HT-29 (cell line): ENCODE measurements around the gene GOLGA2. TPM values are rescaled to one million over a fixed set of nuclear protein-coding genes. Genes with fewer than 3 reads are reported as not detected.
"Not testable (repeated sequence)": the region's sequence is repeated elsewhere in the genome, so short reads cannot be mapped to it uniquely, and the experiment has no call there.

ENCODE experiments used
- DNase-seq: peaks from one replicate; pipeline ENCODE4 v3.0.0-alpha.2; 2015; ENCODE audit warnings: low spot score
- total RNA-seq: library from RNA; depleted of rRNA; stranded (reverse); fragments of >200 nt; shearing (Covaris generic); gene quantifications from 2 replicates; pipeline ENCODE4 v1.2.3, GENCODE V29; 2014

GOLGA2 gene
- total RNA-seq, 1 experiment from 2014 or later: 63.4 TPM

DNA sequence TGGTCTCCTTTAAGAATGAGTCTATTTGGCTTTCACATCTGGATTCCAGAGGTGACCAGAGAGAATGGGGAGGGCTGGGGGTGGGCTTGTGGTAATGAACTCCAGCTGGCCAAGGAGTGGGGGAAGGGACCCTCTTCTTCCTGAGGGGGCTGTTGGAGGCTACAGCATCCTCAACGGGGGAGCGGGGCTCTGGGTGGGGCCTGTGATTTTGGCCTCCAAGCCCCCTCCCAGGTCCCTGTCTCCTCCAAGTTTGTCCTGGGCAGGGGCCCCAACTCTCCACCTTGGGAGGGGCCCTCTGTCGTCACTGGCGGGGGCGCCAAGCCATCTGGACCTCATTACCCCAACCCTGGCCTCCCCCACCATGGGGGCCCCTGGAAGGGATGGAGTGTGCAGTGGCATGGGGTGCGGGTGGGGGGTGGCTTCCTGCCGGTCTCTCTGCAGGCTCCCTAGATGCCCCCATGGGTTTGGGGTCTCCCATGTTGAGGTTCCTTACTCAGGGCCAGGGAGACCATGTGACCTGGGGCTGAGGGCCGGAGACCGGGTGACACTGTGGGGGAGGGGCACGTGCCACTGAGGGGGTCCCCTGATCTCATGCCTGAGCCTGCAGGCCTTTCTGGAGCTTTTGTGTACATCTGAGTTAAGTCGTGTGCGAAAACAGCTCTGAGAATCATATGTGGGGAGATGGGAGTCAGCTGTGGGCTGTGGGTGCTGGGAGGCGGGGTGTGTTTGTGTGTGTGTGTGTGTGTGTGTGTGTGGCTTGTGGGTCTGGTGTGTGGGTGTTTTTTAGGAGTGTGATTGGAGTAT, 32.4 kb downstream of the GOLGA2 start:
- DNase-seq: no peak

DNA sequence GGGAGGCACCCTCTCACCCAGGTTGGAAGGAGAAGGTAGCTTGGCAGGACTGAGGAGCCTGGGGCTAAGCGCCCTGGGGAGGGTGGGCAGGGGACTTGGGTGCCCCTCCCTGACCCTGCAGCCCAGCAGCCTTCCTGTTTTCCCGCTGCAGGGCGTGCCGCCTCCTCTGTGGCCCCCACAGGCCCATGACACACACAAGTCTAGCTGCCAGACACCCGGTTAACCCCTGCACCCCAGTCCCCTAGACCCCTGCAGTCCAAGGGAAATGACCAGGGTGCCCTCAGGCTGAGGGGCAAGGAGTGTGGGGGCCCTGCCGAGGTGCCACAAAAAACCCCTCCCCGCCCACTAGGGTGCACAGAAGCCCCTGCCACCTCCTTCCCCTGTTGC, 33.0 kb downstream of the GOLGA2 start:
- DNase-seq: no peak

DNA sequence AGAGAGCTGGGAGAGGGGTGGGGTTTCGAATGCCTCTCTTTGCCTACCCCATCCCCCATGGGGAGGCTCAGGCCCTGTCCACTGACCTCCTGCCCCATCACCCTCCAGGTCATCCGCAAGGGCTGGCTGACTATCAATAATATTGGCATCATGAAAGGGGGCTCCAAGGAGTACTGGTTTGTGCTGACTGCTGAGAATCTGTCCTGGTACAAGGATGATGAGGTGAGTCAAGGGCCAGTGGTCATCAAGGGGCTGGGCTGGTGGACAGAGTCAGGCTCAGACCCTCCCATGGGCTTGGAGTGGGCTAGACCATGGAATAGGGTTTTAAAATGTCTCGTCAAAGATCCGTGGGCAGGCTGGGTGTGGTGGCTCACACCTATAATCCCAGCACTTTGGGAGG, 33.7 kb downstream of the GOLGA2 start:
- DNase-seq: no peak

- DNase-seq: no peak
Measured at GRCh38 chr9:128233817-128234406, 41.9 kb downstream of the GOLGA2 start.

GRCh38 chr9:128232528-128233428, 43.0 kb downstream of the GOLGA2 start:
- DNase-seq: no peak

- no peak for DNase-seq
Measured at GRCh38 chr9:128231638-128232527, 43.9 kb downstream of the GOLGA2 start.

- not testable (repeated sequence) for DNase-seq
Measured at GRCh38 chr9:128230897-128231296, 44.9 kb downstream of the GOLGA2 start.

DNA sequence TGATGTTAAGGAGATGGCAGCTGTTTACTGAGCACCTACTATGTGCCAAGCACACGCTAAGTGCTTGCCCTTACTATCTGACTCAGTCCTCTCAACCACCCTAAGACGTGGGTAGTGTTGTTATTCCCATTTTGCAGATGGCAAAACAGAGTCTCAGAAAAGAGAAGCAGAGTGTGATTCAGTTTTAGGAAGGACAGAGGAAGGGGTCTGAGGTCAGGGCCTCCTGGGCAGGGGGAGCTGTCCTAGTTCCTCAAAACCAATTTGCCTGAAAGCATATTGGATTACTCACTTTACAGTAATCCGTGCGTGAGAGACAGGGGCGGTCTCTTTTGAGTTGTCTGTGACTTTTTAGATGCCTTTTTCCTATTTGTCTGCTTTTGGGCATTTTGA, 49.4 kb downstream of the GOLGA2 start:
- no peak for DNase-seq

DNA sequence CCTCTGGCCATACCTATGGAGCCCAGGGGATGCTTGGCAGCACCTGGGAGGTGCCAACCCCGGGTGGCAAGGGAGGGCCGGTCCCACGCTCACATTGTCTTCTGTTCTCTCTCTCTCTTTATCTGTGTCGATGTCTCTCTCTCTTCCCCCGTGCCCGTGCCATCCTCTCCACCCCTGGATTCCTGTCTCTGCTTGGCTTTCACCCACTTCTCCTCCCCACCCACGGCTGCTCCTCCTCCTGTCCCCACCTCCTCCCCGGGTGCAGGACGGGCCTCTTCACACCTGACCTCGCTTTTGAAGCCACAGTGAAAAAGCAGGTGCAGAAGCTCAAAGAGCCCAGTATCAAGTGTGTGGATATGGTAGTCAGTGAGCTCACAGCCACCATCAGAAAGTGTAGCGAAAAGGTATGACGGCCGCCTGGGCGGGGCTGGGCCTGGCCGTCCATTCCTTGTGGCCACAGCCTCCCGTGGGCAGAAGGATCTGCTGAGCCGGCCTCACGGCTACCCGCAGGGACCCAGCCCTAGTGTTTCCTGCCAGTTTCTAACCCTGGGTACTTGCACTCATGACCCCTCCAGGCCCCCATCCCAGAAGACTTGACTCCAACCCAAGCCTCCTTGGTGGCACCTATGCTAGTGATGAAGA, 49.9 kb downstream of the GOLGA2 start:
- DNase-seq: no peak

GRCh38 chr9:128224877-128225276, 50.9 kb downstream of the GOLGA2 start:
- no peak for DNase-seq

DNA sequence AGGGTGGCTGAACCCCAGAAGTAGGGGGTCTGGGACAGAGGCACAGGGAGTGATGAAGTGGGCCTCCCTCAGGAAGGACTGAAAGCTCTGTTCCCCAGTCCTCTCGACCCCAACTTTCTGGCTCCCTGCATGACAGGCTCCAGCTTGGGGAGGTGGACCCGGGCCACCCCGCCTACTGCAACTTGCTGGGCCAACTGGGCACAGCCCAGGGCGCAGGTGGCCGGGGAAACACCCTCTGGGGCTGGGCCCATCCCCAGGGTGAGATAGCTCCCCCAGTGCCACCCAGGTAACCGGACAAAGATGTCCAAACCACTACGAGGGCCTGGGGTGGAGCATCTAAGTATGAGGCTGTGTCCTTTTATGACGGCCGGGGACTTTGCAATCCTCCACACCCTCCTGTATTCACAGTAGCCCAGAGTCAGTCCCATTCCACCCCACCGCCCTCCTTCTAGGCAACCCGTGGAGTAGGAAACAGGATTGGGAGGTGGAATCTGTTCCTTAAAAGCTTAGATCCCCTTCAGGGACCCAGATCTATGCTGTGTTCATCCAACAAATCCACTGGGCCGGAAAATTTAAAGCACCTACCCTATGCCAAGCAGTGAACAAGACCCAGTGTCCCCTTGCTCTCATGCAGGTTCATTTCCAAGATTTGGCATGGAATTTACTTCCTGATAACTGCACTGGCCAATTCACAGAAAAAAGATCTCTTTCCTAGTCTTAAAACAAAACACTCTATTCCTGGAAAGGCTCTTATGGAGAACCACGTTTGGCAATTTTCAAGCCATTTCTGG, 52.7 kb downstream of the GOLGA2 start:
- DNase-seq: no peak

GRCh38 chr9:128222026-128222425, 53.8 kb downstream of the GOLGA2 start:
- no peak for DNase-seq

DNA sequence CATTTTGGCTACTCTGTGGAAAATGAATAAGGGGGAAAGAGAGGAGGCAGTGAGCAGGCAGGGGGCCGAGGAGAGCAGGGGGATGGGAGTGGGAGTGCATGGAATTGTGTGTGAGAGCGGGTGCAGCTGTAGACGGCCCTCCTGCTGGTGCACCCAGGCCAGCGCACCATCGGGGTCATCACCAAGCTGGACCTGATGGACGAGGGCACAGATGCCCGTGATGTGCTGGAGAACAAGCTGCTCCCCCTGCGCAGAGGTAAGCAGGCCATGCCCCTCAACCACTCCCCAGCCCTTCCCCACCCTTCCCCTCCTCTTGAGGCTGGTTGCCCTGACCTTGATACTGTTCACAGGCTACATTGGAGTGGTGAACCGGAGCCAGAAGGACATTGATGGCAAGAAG, 56.0 kb downstream of the GOLGA2 start:
- DNase-seq: no peak

- DNase-seq: peak; percentile 99
Measured at GRCh38 chr9:128218518-128219389, 57.1 kb downstream of the GOLGA2 start.

- no peak for DNase-seq
Measured at GRCh38 chr9:128218172-128218517, 57.7 kb downstream of the GOLGA2 start.

DNA sequence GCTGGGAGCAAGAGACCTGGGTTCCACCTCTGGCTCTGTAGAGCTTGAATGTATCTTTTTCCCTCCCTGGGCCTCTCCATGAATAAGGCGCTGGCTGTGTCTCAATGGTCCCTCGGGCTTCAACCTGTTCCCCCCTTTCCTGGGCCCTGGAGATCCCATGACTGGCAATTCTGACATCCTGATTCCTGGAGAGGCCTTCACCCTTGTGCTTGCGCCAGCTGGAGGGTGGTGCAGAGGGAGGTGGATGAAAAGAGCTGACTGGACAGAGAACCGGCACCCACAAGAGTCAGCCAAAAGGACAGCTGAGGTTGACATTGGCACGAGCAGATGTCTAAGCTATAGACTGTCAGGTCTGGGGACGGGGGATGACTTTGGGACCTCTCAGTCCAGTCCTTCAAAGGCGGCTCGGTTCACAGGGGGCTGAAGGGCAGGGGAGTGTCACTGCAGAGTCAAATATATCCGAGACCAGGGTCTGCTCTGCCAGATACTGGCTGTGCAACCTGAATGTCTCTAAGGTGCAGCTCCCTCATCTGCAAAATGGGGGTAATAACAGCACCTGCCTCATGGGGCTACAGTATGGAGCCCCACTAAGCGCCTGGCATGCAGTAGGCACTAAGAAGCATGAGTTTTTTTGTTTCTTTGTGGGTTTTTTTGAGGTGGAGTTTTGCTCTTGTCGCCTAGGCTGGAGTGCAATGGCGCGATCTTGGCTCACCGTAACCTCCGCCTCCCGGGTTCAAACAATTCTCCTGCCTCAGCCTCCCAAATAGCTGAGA, 58.8 kb downstream of the GOLGA2 start:
- no peak for DNase-seq

GRCh38 chr9:128215491-128216409, 60.1 kb downstream of the GOLGA2 start:
- DNase-seq: no peak
